MM.1S (cell line): Measurements from ENCODE around the gene PSG11.
"Not testable (repeated sequence)": the region's sequence is repeated elsewhere in the genome, so short reads cannot be mapped to it uniquely, and the experiment has no call there.

Experiments
- CTCF ChIP-seq: fragments of 300-600 bp; sonication (generic); IDR thresholded peaks from 2 replicates; pipeline ENCODE4 v1.5.1; 2016; ENCODE audit warnings: antibody characterized with exemption, low read length, mixed read lengths
- EZH2 ChIP-seq: fragments of 300-600 bp; sonication (generic); optimal IDR thresholded peaks from 2 replicates; pipeline ENCODE3; 2017; ENCODE audit warnings: low read depth, mild to moderate bottlenecking, antibody characterized with exemption, low read length, mixed read lengths
- EZH2phosphoT487 ChIP-seq: fragments of 300-600 bp; sonication (generic); IDR thresholded peaks from 2 replicates; pipeline ENCODE4 v1.6.1; 2018; ENCODE audit warnings: antibody characterized with exemption, low read length

- not testable (repeated sequence) for TF ChIP-seq CTCF, EZH2, EZH2phosphoT487
Measured at GRCh38 chr19:43003634-43004033, 22.6 kb downstream of the PSG11 start.
